ENCODE data around the gene CLN5.

CLN5 gene

GRCh38 chr13:76991796-76992547 lies at the start of gene CLN5:
Gene CLN5, plus strand, starts transcription at chr13:76992081. Its CDS starts 18 bp downstream, at chr13:76992099.
- Histone ChIP-seq H3K9me2 (ENCODE audit: low read depth, low read length) (no peaks in the 10 kb centered on the region), H4K20me1 (ENCODE audit: insufficient read depth, low read length) (no peaks in the 10 kb centered on the region), H3K27me3 (ENCODE audit: insufficient read depth, low read length) (no peaks in the 10 kb centered on the region), H3F3A (ENCODE audit: insufficient read depth, low read length) (no peaks in the 10 kb centered on the region), H3K27ac (ENCODE audit: low read depth, low read length, poor library complexity, severe bottlenecking) (peak within 1 kb of the TSS; percentile 28), H3K4me1 (ENCODE audit: insufficient read depth, low read length, severe bottlenecking) (peaks cover 24% of the 10 kb centered on the region), H3K4me3 (ENCODE audit: low read depth, low read length, poor library complexity, severe bottlenecking) (peak within 1 kb of the TSS; percentile 78), H3K79me2 (ENCODE audit: insufficient read depth, low read length) (no peaks in the 10 kb centered on the region), H3K4me2 (ENCODE audit: low read length) (peak within 1 kb of the TSS; percentile 90), H3K9ac (ENCODE audit: low read length) (peak within 1 kb of the TSS; percentile 74), H2AFZ (ENCODE audit: low read length) (peak within 1 kb of the TSS; percentile 83), H3K9me3 (ENCODE audit: low read length) (no peaks in the 10 kb centered on the region), H3K36me3 (ENCODE audit: insufficient read depth, low read length) (peaks cover 16% of the 10 kb centered on the region)
- TF ChIP-seq CTCF (IDR thresholded peaks at IDR 0.05; ENCODE audit: low read length): no peak
- TF ChIP-seq EZH2 (IDR thresholded peaks at IDR 0.05; ENCODE audit: borderline replicate concordance, low read length): no peak

GRCh38 chr13:76942363-76942762 lies 49.5 kb upstream of the CLN5 start:
- TF ChIP-seq EZH2 (IDR thresholded peaks at IDR 0.05; ENCODE audit: borderline replicate concordance, low read length) (no peak), CTCF (IDR thresholded peaks at IDR 0.05; ENCODE audit: low read length) (no peak)
- H4K20me1 ChIP-seq (ENCODE audit: insufficient read depth, low read length): no peaks in the 10 kb centered on the region
- H3K27ac ChIP-seq (ENCODE audit: low read depth, low read length, poor library complexity, severe bottlenecking): no peak overlapping the region
- no peak overlapping the region for H3K9ac ChIP-seq (ENCODE audit: low read length)
- no peaks in the 10 kb centered on the region for H3F3A ChIP-seq (ENCODE audit: insufficient read depth, low read length)
- H3K9me3 ChIP-seq (ENCODE audit: low read length): no peaks in the 10 kb centered on the region
- H3K4me1 ChIP-seq (ENCODE audit: insufficient read depth, low read length, severe bottlenecking): no peaks in the 10 kb centered on the region
- H3K9me2 ChIP-seq (ENCODE audit: low read depth, low read length): no peaks in the 10 kb centered on the region
- H3K36me3 ChIP-seq (ENCODE audit: insufficient read depth, low read length): no peaks in the 10 kb centered on the region
- H3K27me3 ChIP-seq (ENCODE audit: insufficient read depth, low read length): no peaks in the 10 kb centered on the region
- no peak overlapping the region for H2AFZ ChIP-seq (ENCODE audit: low read length)
- no peaks in the 10 kb centered on the region for H3K79me2 ChIP-seq (ENCODE audit: insufficient read depth, low read length)
- H3K4me3 ChIP-seq (ENCODE audit: low read depth, low read length, poor library complexity, severe bottlenecking): no peak overlapping the region
- no peak overlapping the region for H3K4me2 ChIP-seq (ENCODE audit: low read length)

GRCh38 chr13:76943646-76944045 lies 48.2 kb upstream of the CLN5 start:
- Histone ChIP-seq H3K9me3 (ENCODE audit: low read length) (no peaks in the 10 kb centered on the region), H3K4me2 (ENCODE audit: low read length) (no peak overlapping the region), H2AFZ (ENCODE audit: low read length) (no peak overlapping the region), H3F3A (ENCODE audit: insufficient read depth, low read length) (no peaks in the 10 kb centered on the region), H3K36me3 (ENCODE audit: insufficient read depth, low read length) (no peaks in the 10 kb centered on the region), H3K27ac (ENCODE audit: low read depth, low read length, poor library complexity, severe bottlenecking) (no peak overlapping the region), H3K27me3 (ENCODE audit: insufficient read depth, low read length) (no peaks in the 10 kb centered on the region), H3K9me2 (ENCODE audit: low read depth, low read length) (no peaks in the 10 kb centered on the region), H3K79me2 (ENCODE audit: insufficient read depth, low read length) (no peaks in the 10 kb centered on the region), H3K4me3 (ENCODE audit: low read depth, low read length, poor library complexity, severe bottlenecking) (no peak overlapping the region), H3K9ac (ENCODE audit: low read length) (no peak overlapping the region), H3K4me1 (ENCODE audit: insufficient read depth, low read length, severe bottlenecking) (no peaks in the 10 kb centered on the region), H4K20me1 (ENCODE audit: insufficient read depth, low read length) (no peaks in the 10 kb centered on the region)
- no peak for TF ChIP-seq EZH2 (IDR thresholded peaks at IDR 0.05; ENCODE audit: borderline replicate concordance, low read length)
- no peak for TF ChIP-seq CTCF (IDR thresholded peaks at IDR 0.05; ENCODE audit: low read length)

All from OCI-LY1 (cell line).